H9 (cell line): ENCODE measurements around the gene SPOCD1. TPM values are rescaled to one million over a fixed set of nuclear protein-coding genes. Genes with fewer than 3 reads are reported as not detected.

Experiments
- DNase-seq: peaks from one replicate; pipeline ENCODE4 v3.0.0-alpha.2; 2017
- H2AFZ ChIP-seq: one replicate; pipeline ENCODE4 v1.6.1; 2013; ENCODE audit warnings: mild to moderate bottlenecking, low read length, control low read depth, moderate library complexity
- H2AK5ac ChIP-seq: 2 replicates; pipeline ENCODE4 v1.6.1; 2013; ENCODE audit warnings: low read length, control low read depth, mixed read lengths; ENCODE audit not compliant: insufficient read length
- H2BK120ac ChIP-seq: one replicate; pipeline ENCODE4 v1.6.1; 2013; ENCODE audit warnings: low read depth, mild to moderate bottlenecking, low read length, control low read depth, inconsistent platforms; ENCODE audit not compliant: poor library complexity, severe bottlenecking
- H2BK12ac ChIP-seq: 2 replicates; pipeline ENCODE4 v1.6.1; 2013; ENCODE audit warnings: low read length, control low read depth, mixed read lengths, low read depth; ENCODE audit not compliant: insufficient read length
- H2BK15ac ChIP-seq: 2 replicates; pipeline ENCODE4 v1.6.1; 2013; ENCODE audit warnings: low read depth, low read length, control low read depth
- H2BK20ac ChIP-seq: one replicate; pipeline ENCODE4 v1.6.1; 2013; ENCODE audit warnings: low read depth, mild to moderate bottlenecking, low read length, control low read depth, inconsistent platforms; ENCODE audit not compliant: poor library complexity, severe bottlenecking
- H2BK5ac ChIP-seq: 2 replicates; pipeline ENCODE4 v1.6.1; 2013; ENCODE audit warnings: low read length, control low read depth, mixed read lengths; ENCODE audit not compliant: insufficient read length
- H3K14ac ChIP-seq: 2 replicates; pipeline ENCODE4 v1.6.1; 2013; ENCODE audit warnings: low read length, control low read depth; ENCODE audit not compliant: insufficient read depth
- H3K18ac ChIP-seq: 2 replicates; pipeline ENCODE4 v1.6.1; 2013; ENCODE audit warnings: low read depth, mild to moderate bottlenecking, mixed read lengths, low read length, control low read depth; ENCODE audit not compliant: insufficient read length
- H3K23ac ChIP-seq: 2 replicates; pipeline ENCODE4 v1.6.1; 2013; ENCODE audit warnings: low read length, control low read depth, mixed read lengths, low read depth; ENCODE audit not compliant: insufficient read length
- H3K23me2 ChIP-seq: 2 replicates; pipeline ENCODE4 v1.6.1; 2013; ENCODE audit warnings: low read depth, mild to moderate bottlenecking, mixed read lengths, low read length, control low read depth; ENCODE audit not compliant: insufficient read length, poor library complexity, severe bottlenecking
- H3K27ac ChIP-seq: 2 replicates; pipeline ENCODE4 v1.5.1; 2013; ENCODE audit warnings: low read length, control low read depth, mixed read lengths, low read depth; ENCODE audit not compliant: insufficient read length
- H3K27me3 ChIP-seq: 2 replicates; pipeline ENCODE4 v1.6.1; 2013; ENCODE audit warnings: low read length, control low read depth, inconsistent platforms; ENCODE audit not compliant: insufficient read depth
- H3K4ac ChIP-seq: 2 replicates; pipeline ENCODE4 v1.6.1; 2013; ENCODE audit warnings: low read depth, mild to moderate bottlenecking, control low read depth, inconsistent platforms, low read length, moderate library complexity
- H3K4me1 ChIP-seq: 2 replicates; pipeline ENCODE4 v1.6.1; 2013; ENCODE audit warnings: low read length, control low read depth, inconsistent platforms; ENCODE audit not compliant: insufficient read depth
- H3K4me2 ChIP-seq: 2 replicates; pipeline ENCODE4 v1.6.1; 2013; ENCODE audit warnings: low read length, control low read depth, mixed read lengths; ENCODE audit not compliant: insufficient read length, insufficient read depth
- H3K56ac ChIP-seq: 2 replicates; pipeline ENCODE4 v1.6.1; 2013; ENCODE audit warnings: low read depth, mild to moderate bottlenecking, mixed read lengths, low read length, control low read depth; ENCODE audit not compliant: insufficient read length
- H3K79me1 ChIP-seq: 2 replicates; pipeline ENCODE4 v1.6.1; 2013; ENCODE audit warnings: low read depth, mild to moderate bottlenecking, moderate library complexity, low read length, control low read depth, inconsistent platforms; ENCODE audit not compliant: insufficient read depth, poor library complexity, severe bottlenecking
- H3K79me2 ChIP-seq: 2 replicates; pipeline ENCODE4 v1.6.1; 2013; ENCODE audit warnings: low read length, control low read depth, inconsistent platforms; ENCODE audit not compliant: insufficient read depth
- H3K9ac ChIP-seq: 2 replicates; pipeline ENCODE4 v1.6.1; 2013; ENCODE audit warnings: low read length, control low read depth, mixed read lengths; ENCODE audit not compliant: insufficient read length; ENCODE audit errors: extremely low read depth
- H3K9me3 ChIP-seq: one replicate; pipeline ENCODE4 v1.6.1; 2013; ENCODE audit warnings: low read depth, low read length, inconsistent platforms; ENCODE audit not compliant: control insufficient read depth
- H3T11ph ChIP-seq: one replicate; pipeline ENCODE4 v1.6.1; 2013; ENCODE audit warnings: mild to moderate bottlenecking, low read length, control low read depth, inconsistent platforms
- H4K20me1 ChIP-seq: one replicate; pipeline ENCODE4 v1.6.1; 2013; ENCODE audit not compliant: control insufficient read depth, insufficient read length, insufficient read depth
- H4K5ac ChIP-seq: 2 replicates; pipeline ENCODE4 v1.6.1; 2013; ENCODE audit warnings: low read depth, mild to moderate bottlenecking, mixed read lengths, low read length, control low read depth; ENCODE audit not compliant: insufficient read length
- H4K8ac ChIP-seq: replicated peaks from 2 replicates; pipeline ENCODE4 v1.6.1; 2013; ENCODE audit warnings: low read length, control low read depth, mixed read lengths, low read depth; ENCODE audit not compliant: insufficient read length
- H4K91ac ChIP-seq: 2 replicates; pipeline ENCODE4 v1.6.1; 2013; ENCODE audit warnings: low read depth, mild to moderate bottlenecking, moderate library complexity, mixed read lengths, low read length, control low read depth; ENCODE audit not compliant: insufficient read length
- H3K27ac Mint-ChIP-seq, 3 experiments: 2 replicates in 2 of 3; 3 replicates in 1 of 3; pipeline ENCODE4 v1.8.0; 2020 to 2021; ENCODE audit warnings: mixed read lengths in 3 of 3, mild to moderate bottlenecking in 1 of 3, moderate library complexity in 1 of 3
- H3K27me3 Mint-ChIP-seq: 2 replicates; pipeline ENCODE4 v1.8.0; 2021; ENCODE audit warnings: low read depth, mild to moderate bottlenecking, moderate library complexity, mixed read lengths
- H3K36me3 Mint-ChIP-seq, 3 experiments: 2 replicates in 2 of 3; 3 replicates in 1 of 3; pipeline ENCODE4 v1.8.0; 2020 to 2021; ENCODE audit warnings: low read depth in 3 of 3, mixed read lengths in 3 of 3; ENCODE audit not compliant: insufficient read depth in 1 of 3
- H3K4me1 Mint-ChIP-seq, 2 experiments: 2 replicates each; pipeline ENCODE4 v1.8.0; 2020; ENCODE audit warnings: mixed read lengths in 2 of 2
- H3K4me3 Mint-ChIP-seq, 2 experiments: 2 replicates in 1 of 2; 3 replicates in 1 of 2; pipeline ENCODE4 v1.8.0; 2020 to 2021; ENCODE audit warnings: mild to moderate bottlenecking in 2 of 2, mixed read lengths in 2 of 2, moderate library complexity in 1 of 2
- H3K9me3 Mint-ChIP-seq, 2 experiments: 2 replicates in 1 of 2; 3 replicates in 1 of 2; pipeline ENCODE4 v1.8.0; 2020; ENCODE audit warnings: mild to moderate bottlenecking in 2 of 2, mixed read lengths in 2 of 2, moderate library complexity in 1 of 2
- WGBS: extraction: QIAGEN DNeasy Blood & Tissue Kit; methylation state at CpG from one replicate; pipeline ENCODE4 v1.1.7; 2013; ENCODE audit warnings: missing lambda C conversion rate, low lambda C conversion rate, mixed read lengths; ENCODE audit not compliant: insufficient read length; ENCODE audit errors: extremely low coverage; 5-methylcytosine and 5-hydroxymethylcytosine counted together
- total RNA-seq: library from RNA; stranded (reverse); gene quantifications from 2 replicates; pipeline ENCODE4 v1.2.1, GENCODE V29; 2021
- TF ChIP-seq, protein P1 (sequence below): fragments of 200-600 bp; sonication (generic); conservative IDR thresholded peaks from 3 replicates; pipeline ENCODE4 v1.8.0; 2021; ENCODE audit warnings: antibody characterized with exemption, mild to moderate bottlenecking

Gene SPOCD1
- total RNA-seq, 1 experiment from 2014 or later = 1.5 TPM

DNA sequence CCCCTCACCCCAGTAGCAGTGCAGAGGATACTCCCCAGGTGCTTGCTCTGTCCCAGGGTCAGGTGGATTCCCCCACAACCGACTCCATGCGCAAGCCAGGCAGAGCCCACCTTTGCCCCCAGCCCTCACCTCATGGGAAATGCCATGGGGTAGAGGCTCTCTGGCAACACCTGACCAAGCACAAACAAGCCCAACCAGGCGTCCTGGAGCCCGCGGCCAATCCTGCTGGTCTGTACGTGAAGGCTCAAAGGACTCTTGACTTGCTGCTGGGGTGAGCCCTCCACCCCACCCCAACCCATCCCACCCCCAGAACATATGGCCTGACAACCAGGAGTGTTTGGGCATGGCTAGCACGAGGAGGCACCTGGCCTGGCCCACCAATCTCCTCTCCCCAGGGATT, 53.5 kb downstream of the SPOCD1 start:
- DNase-seq = no peak
- Histone ChIP-seq H2AK5ac (no peak overlapping the region), H3K27ac (no peak overlapping the region), H2BK5ac (no peak overlapping the region), H3K4me1 (peaks cover 6% of the 10 kb centered on the region; the same call in 1 of the 2 replicates), H3K79me2 (no peaks in the 10 kb centered on the region), H2BK120ac (no peak overlapping the region), H2BK15ac (no peak overlapping the region), H4K91ac (no peak overlapping the region), H3K9ac (no peak overlapping the region), H4K5ac (no peak overlapping the region), H3K23me2 (peaks cover 10% of the 10 kb centered on the region), H2AFZ (no peak overlapping the region), H3K9me3 (no peaks in the 10 kb centered on the region), H3K56ac (no peak overlapping the region), H3K4me2 (no peak overlapping the region), H3K23ac (no peak overlapping the region), H3K27me3 (peaks cover 2% of the 10 kb centered on the region; the same call in 1 of the 2 replicates), H3K79me1 (no peaks in the 10 kb centered on the region), H4K8ac (no peak overlapping the region), H2BK20ac (no peak overlapping the region), H4K20me1 (no peaks in the 10 kb centered on the region), H2BK12ac (no peak overlapping the region), H3K14ac (no peak overlapping the region), H3T11ph (no peak overlapping the region), H3K18ac (no peak overlapping the region), H3K4ac (no peak overlapping the region)
- H3K27ac Mint-ChIP-seq = no peak overlapping the region
- peak overlapping the region; percentile 12 to 78; a peak in 3 of 5 replicates for H3K4me3 Mint-ChIP-seq
- TF ChIP-seq, protein P1, sequence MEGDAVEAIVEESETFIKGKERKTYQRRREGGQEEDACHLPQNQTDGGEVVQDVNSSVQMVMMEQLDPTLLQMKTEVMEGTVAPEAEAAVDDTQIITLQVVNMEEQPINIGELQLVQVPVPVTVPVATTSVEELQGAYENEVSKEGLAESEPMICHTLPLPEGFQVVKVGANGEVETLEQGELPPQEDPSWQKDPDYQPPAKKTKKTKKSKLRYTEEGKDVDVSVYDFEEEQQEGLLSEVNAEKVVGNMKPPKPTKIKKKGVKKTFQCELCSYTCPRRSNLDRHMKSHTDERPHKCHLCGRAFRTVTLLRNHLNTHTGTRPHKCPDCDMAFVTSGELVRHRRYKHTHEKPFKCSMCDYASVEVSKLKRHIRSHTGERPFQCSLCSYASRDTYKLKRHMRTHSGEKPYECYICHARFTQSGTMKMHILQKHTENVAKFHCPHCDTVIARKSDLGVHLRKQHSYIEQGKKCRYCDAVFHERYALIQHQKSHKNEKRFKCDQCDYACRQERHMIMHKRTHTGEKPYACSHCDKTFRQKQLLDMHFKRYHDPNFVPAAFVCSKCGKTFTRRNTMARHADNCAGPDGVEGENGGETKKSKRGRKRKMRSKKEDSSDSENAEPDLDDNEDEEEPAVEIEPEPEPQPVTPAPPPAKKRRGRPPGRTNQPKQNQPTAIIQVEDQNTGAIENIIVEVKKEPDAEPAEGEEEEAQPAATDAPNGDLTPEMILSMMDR = no peak
- H3K27me3 Mint-ChIP-seq = peaks cover 39% of the 10 kb centered on the region
- H3K36me3 Mint-ChIP-seq = no peaks in the 10 kb centered on the region
- H3K9me3 Mint-ChIP-seq = no peaks in the 10 kb centered on the region; a peak in 1 of 5 replicates
- no CpG with 5 or more reads among the region's 7 CpGs for WGBS
- H3K4me1 Mint-ChIP-seq = peaks cover 50 to 69% of the 10 kb centered on the region in 2 experiments
